Esophagus squamous epithelium (tissue), 5 donors: ENCODE results near the gene ARMC7. TPM values are rescaled to one million over a fixed set of nuclear protein-coding genes. Genes with fewer than 3 reads are reported as not detected.

ENCODE experiments used
- DNase-seq: peaks from one replicate; lab custom pipeline; 2025; lab: John Stamatoyannopoulos, UW
- H3K27ac ChIP-seq, 4 donors: fragments of 200-600 bp; sonication (generic); one replicate each; pipeline ENCODE4 v1.5.1; 2016 to 2019; ENCODE audit warnings: mild to moderate bottlenecking in 1 of 4
- H3K27me3 ChIP-seq, 4 donors: fragments of 200-600 bp; sonication (generic); 1 replicate in 3 of 4; 2 replicates in 1 of 4; pipeline versions ENCODE4 v1.5.1 to v1.6.0; 2017 to 2021; ENCODE audit warnings: antibody characterized with exemption in 1 of 4
- H3K36me3 ChIP-seq, 3 donors: fragments of 200-600 bp; sonication (generic); one replicate each; pipeline ENCODE4 v1.5.1; 2016 to 2019
- H3K4me1 ChIP-seq, 3 donors: fragments of 200-600 bp; sonication (generic); one replicate each; pipeline ENCODE4 v1.5.1; 2017 to 2019
- H3K4me3 ChIP-seq, 4 donors: fragments of 200-600 bp; sonication (generic); 1 replicate in 3 of 4; 2 replicates in 1 of 4; pipeline ENCODE4 v1.5.1; 2016 to 2019; ENCODE audit warnings: mild to moderate bottlenecking in 2 of 4, moderate library complexity in 1 of 4
- H3K9me3 ChIP-seq, 3 donors: fragments of 200-600 bp; sonication (generic); one replicate each; pipeline ENCODE4 v1.5.1; 2016 to 2019
- POLR2A ChIP-seq, 4 donors: fragments of 450-650 bp; IDR thresholded peaks; one replicate each; pipeline ENCODE4 v1.6.1; 2017; ENCODE audit warnings: antibody characterized with exemption in 4 of 4, mild to moderate bottlenecking in 4 of 4, moderate library complexity in 3 of 4
- WGBS, 2 donors: methylation state at CpG; one replicate each; pipeline ENCODE4 v1.1.5; 2018; 5-methylcytosine and 5-hydroxymethylcytosine counted together
- intact Hi-C: fragments of 100-400 bp; cut with DNase I; formaldehyde crosslinking; loops from one replicate; pipeline ENCODE4 v1.15.0; 2022
- total RNA-seq, 4 donors: library from RNA; depleted of rRNA; stranded (reverse); fragments of >200 nt; gene quantifications; one replicate each; pipeline ENCODE4 v1.1.0, GENCODE V29; 2016
- TF ChIP-seq, protein P1 (sequence below), 6 experiments: fragments of 450-650 bp in 4 of 6; fragments of 200-600 bp in 2 of 6; sonication (generic) in 2 of 6; IDR thresholded peaks; one replicate each; pipeline ENCODE4 v1.5.1; 2016 to 2019; ENCODE audit warnings: antibody characterized with exemption in 6 of 6, mild to moderate bottlenecking in 4 of 6, moderate library complexity in 4 of 6
- donor health status: DM: yes; HTN: yes; CAD: no.

Gene ARMC7
- total RNA-seq, 4 donors from 2014 or later: 4.0 to 9.1 (median 5.3) TPM

- Histone ChIP-seq H3K36me3 (peaks cover 0 to 21% (median 5%) of the 10 kb centered on the region in 3 donors), H3K27me3 (no peaks in the 10 kb centered on the region), H3K4me3 (peak overlapping the region; percentile 35 to 67 (median 55)), H3K27ac (peak overlapping the region; percentile 86 to 93 (median 88)), H3K4me1 (peaks cover 24 to 76% (median 38%) of the 10 kb centered on the region in 3 donors), H3K9me3 (no peaks in the 10 kb centered on the region)
- DNase-seq: peak; percentile 50
- TF ChIP-seq, protein P1, sequence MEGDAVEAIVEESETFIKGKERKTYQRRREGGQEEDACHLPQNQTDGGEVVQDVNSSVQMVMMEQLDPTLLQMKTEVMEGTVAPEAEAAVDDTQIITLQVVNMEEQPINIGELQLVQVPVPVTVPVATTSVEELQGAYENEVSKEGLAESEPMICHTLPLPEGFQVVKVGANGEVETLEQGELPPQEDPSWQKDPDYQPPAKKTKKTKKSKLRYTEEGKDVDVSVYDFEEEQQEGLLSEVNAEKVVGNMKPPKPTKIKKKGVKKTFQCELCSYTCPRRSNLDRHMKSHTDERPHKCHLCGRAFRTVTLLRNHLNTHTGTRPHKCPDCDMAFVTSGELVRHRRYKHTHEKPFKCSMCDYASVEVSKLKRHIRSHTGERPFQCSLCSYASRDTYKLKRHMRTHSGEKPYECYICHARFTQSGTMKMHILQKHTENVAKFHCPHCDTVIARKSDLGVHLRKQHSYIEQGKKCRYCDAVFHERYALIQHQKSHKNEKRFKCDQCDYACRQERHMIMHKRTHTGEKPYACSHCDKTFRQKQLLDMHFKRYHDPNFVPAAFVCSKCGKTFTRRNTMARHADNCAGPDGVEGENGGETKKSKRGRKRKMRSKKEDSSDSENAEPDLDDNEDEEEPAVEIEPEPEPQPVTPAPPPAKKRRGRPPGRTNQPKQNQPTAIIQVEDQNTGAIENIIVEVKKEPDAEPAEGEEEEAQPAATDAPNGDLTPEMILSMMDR (IDR thresholded peaks at IDR 0.05): peak; percentile 91 to 99 (median 98)
- TF ChIP-seq POLR2A (IDR thresholded peaks at IDR 0.05): no peak
- 0 to 4% methylated on average over 9 to 12 of the region's 22 CpGs for WGBS, 2 donors
- intact Hi-C loops: loop anchor here (5.0 kb wide), 1 partner anchor 88 kb away; no protein-coding TSS in a partner anchor
Measured at GRCh38 chr17:75113798-75114551, 4.2 kb downstream of the ARMC7 start.

GRCh38 chr17:75114552-75115314 lies 5.0 kb downstream of the ARMC7 start:
- H3K9me3 ChIP-seq: no peaks in the 10 kb centered on the region
- DNase-seq: no peak
- peak overlapping the region; percentile 86 to 93 (median 88) for H3K27ac ChIP-seq
- peaks cover 0 to 22% (median 5%) of the 10 kb centered on the region in 3 donors for H3K36me3 ChIP-seq
- H3K4me3 ChIP-seq: peak overlapping the region; percentile 35 to 67 (median 55)
- H3K4me1 ChIP-seq: peaks cover 18 to 71% (median 33%) of the 10 kb centered on the region in 3 donors
- TF ChIP-seq POLR2A (IDR thresholded peaks at IDR 0.05): no peak
- TF ChIP-seq, protein P1 (IDR thresholded peaks at IDR 0.05): no peak
- intact Hi-C loops: loop anchor here (5.0 kb wide), 2 partner anchors 58 to 88 kb away; no protein-coding TSS in a partner anchor
- H3K27me3 ChIP-seq: no peaks in the 10 kb centered on the region
- 29 to 43% methylated on average over 17 of the region's 19 CpGs for WGBS, 2 donors

DNA sequence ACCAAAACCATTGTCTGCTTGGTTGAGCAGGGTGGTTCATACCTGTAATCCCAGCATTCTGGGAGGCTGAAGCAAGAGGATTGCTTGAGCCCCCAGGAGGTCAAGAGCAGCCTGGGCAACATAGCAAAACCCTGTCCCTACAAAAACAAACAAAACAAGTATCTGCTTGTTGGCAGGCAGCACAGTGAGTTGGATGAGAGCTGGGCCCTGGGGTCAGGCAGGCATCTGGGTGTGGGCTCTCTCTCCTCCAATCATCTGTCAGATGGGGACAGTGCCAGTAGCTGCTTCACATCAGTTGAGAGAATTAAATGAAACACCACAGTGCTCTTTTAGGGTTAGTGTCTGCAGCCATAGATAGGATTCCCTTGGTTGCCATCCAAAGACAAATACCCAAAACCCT lies 5.8 kb downstream of the ARMC7 start:
- intact Hi-C loops: loop anchor here (5.0 kb wide), 1 partner anchor 57 kb away; no protein-coding TSS in a partner anchor
- no peak for TF ChIP-seq POLR2A (IDR thresholded peaks at IDR 0.05)
- TF ChIP-seq, protein P1 (IDR thresholded peaks at IDR 0.05): no peak
- Histone ChIP-seq H3K36me3 (peaks cover 0 to 22% (median 5%) of the 10 kb centered on the region in 3 donors), H3K4me3 (no peak overlapping the region), H3K4me1 (peaks cover 19 to 70% (median 31%) of the 10 kb centered on the region in 3 donors), H3K27ac (peak overlapping the region; percentile 5 to 93 (median 50)), H3K27me3 (no peaks in the 10 kb centered on the region), H3K9me3 (no peaks in the 10 kb centered on the region)
- DNase-seq: no peak

- intact Hi-C loops: loop anchor here (5.0 kb wide), 1 partner anchor 56 kb away; no protein-coding TSS in a partner anchor
- no peak overlapping the region for H3K4me3 ChIP-seq
- H3K36me3 ChIP-seq: peaks cover 0 to 32% (median 11%) of the 10 kb centered on the region in 3 donors
- 72 to 81% methylated on average over 9 of the region's 9 CpGs for WGBS, 2 donors
- H3K27me3 ChIP-seq: no peaks in the 10 kb centered on the region
- H3K9me3 ChIP-seq: no peaks in the 10 kb centered on the region
- TF ChIP-seq, protein P1 (IDR thresholded peaks at IDR 0.05): no peak
- no peak for TF ChIP-seq POLR2A (IDR thresholded peaks at IDR 0.05)
- H3K4me1 ChIP-seq: peaks cover 17 to 59% (median 23%) of the 10 kb centered on the region in 3 donors
- DNase-seq: no peak
- H3K27ac ChIP-seq: peak overlapping the region in 2 of 4 donors; percentile 25 to 48
Measured at GRCh38 chr17:75116737-75117136, 7.0 kb downstream of the ARMC7 start.
